HG03039 (cell line): ENCODE measurements around the gene DNAAF3.
"Not testable (repeated sequence)": the region's sequence is repeated elsewhere in the genome, so short reads cannot be mapped to it uniquely, and the experiment has no call there.

ENCODE experiments used
- ATAC-seq: cut with Tn5 transposase; IDR thresholded peaks from one replicate; pipeline ENCODE4 v1.9.1; 2021; ENCODE audit warnings: mild to moderate bottlenecking, moderate library complexity; ENCODE audit not compliant: unreplicated experiment

The DNAAF3 gene

DNA sequence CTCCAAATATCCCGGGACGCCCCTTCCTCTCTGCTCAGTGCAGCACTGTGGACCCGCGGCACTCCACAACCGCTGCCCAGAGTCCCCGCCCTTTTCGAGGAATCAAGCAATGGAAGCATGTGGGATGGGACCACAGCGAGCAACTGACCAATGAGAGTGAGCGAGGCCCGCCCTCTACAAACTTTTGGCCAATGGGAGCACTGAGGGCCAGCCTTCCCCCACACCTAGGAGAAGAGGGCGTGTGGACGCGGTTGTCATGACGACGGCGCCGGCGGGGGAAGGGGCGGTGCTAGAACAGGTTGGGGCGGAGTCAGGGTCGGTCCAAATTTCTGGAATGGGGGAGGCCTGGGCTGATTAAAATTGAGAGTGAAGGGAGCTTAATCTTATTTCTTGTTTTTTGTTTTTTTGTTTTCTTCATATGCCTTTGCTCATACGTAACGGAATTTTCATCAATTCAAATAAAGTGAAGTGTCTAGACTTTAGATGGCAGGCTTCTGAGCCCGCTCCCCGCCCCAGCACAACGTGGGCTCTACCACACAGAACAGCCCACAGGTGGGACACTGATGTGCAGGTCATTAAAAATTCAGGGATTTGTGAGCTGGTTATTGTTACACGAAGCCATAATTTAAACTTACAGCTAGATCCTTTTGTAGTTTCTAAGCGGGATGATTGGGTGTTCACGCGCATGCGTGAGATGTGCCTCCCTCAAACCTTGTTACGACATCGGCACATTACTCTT is at the start of gene DNAAF3:
DNAAF3 (minus strand) TSS at position 84 of the 739 bp plus-strand sequence. CDS start 200 bp downstream, outside the sequence.
- ATAC-seq = peak; percentile 68

DNA sequence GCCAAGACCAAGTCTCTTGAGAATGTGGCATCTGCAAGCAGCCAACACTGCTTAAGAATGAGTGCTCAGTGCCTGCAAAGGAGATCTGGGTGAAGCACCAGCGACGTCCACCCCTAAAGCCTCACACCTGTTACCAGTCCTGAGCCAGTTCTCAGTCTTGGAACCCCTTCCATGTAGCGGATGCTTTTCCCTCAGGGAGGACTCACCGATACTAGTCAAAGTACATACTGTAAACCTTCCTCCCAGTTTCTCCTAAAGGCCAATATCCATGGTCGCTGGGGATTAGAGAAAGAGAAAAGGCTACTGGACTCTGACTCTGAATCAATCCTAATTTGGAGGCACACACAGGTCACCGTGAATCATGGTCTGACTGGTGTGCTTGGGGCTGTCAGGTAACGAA is 47.1 kb upstream of the DNAAF3 start:
- ATAC-seq = no peak

DNA sequence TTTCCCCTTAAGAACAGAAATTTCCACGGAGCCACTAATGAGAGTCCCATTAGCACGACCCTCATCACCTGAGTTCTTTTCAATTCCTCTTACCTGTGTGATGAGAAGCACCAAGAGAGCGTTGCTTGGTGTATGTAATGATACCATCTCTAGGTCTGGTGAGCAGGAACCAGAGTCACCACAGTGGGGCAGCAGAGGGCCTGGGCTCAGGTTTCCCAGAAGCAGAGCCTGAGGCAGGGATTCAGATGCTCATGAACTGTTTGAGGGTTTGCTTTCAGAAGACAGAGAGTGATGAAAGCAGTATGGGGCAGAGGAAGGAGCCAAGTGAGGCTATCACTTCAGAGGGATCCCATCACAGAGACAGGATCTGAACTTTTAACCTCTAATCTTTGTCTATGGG is 46.0 kb upstream of the DNAAF3 start:
- no peak for ATAC-seq

DNA sequence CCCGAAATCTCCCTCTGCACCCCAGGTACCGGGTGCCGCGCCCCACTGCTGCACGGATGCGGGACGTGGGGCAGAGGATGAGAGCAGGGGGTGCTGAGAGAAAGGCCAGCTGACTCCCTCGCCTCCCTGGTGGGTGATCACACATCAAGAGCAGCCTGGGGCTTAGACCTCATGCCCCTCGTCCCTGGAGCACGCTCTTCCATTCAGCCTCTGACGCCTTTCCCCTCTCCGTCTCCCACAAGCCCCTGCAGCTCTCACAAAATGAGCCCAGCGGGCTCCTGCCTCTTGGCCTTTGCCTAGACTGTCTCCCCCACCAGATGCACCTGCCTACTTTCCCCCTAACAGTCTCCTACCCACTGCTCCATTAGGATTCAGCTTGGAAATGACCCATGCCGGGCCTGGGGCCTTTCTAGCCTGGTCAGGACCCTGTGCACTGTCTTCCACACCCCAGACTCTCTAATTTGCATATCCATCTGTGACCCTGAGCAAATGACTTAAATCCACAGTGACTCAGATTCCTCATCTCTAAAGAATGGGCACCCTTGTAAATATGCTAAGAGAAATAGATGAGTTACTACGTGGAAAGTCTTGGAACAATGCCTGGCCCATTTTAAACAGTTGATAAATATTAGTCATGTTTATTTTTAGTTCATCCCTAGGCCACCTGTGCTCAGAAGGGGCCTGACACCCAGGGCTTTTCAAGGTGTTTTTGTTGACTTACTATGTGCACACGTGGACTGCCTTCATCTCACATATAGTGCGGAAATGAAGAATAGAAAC is 43.5 kb upstream of the DNAAF3 start:
- ATAC-seq = no peak

DNA sequence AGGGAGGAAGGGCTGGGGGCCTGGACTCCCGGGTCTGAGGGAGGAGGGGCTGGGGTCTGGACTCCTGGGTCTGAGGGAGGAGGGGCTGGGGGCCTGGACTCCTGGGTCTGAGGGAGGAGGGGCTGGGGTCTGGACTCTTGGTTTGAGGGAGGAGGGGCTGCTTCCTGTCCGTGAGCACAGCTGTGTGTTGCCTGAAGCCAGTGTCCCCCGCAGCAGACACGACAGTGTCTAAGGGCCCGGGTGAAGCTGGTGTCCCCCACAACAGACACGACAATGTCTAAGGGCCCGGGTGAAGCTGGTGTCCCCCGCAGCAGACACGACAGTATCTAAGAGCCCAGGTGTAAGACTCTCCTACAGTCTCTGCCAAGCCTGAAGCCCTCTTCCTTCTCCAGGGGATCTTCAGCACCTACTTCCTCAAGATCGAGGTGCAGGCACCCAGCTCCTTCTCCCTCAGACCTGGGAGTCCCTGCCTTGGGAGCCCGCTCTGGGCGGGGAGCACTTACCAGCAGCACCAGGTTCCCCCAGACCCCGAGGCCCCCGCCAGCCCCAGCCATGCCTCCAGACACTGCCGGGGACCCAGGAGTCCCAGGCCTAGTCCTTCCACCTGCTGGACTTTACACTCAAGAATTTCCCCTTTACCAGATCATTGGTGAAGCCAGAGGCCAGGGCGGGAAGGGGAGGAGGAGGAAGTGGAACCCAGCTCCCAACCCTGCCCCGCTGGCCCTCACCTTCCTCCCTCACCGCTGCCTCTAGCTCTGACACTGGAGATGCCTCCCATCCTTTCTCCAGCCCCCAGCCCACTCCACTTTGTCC is 42.7 kb upstream of the DNAAF3 start, which contains the start of gene PTPRH:
PTPRH (minus strand) TSS at position 622 of the 813 bp plus-strand sequence; CDS start at position 554, 68 bp downstream.
- no peak for ATAC-seq

DNA sequence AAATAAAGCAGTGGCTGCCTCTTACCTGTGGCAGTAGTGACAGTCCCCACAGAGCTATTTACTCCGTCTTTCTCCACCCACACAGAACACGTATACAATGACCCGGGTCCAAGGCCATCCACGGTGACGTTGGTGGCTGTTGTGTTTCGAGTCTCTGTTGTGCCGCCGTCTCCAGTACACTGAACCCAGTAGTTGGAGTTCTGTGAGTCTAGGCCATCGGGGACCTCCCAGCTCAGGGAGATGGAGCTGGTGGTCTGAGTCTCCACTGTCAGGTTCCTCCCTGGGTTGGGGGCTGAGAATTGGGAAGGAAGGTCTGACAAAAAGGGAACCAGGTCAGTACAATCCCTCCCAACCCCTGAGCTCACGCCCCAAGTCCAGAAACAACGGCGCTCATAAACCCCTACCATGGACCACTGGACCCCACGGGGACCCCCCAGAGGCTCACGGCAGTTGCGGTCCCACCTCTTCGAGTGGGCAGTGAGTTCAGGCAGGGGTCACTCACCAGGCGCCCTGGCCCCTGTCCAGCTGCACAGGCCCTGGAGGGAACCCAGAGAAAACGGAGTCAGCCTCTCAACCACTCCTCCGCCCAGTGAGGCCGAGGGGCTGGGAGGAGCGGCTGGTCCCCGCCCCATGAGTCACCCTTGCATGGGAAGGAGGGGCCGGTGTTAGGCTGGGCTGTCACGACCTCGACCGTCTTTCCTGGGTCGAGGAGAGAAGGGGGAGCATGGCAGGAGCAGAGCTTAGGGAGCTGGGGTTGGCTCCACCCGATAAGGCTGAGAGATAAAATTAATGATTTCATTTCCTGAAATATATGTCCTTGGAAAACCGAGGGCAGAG is 40.5 kb upstream of the DNAAF3 start:
- ATAC-seq = no peak

DNA sequence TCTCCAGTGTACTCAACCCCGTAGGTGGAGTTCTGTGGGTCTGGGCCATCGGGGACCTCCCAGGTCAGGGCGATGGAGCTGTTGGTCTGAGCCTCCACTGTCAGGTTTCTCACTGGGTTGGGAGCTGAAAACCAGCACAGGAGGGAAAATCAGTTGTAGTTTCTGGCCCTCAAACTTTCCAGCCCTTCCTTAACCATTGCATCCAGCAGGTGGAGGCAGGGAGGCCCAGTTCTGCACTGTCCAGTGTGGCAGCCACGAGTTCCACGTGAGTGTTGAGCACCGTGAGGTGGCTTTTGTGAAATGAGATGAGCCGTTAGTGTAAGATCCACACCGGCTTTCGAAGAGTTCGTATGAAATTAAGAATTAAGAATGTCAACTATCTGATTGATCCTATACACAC is 35.8 kb upstream of the DNAAF3 start:
- ATAC-seq = not testable (repeated sequence)

DNA sequence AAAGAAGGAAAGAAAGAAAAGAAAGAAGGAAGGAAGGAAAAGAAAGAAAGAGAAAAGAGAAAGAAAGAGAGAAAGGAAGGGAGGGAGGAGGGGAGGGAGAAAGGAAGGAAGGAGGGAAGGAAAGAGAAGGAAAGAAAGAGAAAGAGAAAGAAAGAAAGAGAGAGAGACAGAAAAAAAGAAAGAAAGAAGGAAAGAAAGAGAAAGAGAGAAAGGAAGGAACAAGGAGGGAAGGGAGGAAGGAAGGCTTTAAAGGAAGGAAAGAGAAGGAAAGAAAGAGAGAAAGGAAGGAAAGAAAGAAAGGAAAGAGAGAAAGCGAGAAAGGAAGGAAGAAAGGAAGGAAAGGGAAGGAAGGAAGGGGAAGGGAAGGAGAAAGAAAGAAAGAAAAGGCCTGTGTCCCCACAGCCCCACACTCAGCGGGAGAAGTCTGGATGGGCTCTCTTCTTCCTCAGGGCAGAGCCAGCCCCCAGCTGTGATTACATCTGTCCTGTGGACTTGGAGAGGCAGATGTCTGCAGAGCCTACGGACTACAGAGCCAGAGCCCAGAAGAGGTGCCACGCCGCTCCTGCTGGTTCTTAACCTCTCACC is 33.3 kb upstream of the DNAAF3 start:
- no peak for ATAC-seq

DNA sequence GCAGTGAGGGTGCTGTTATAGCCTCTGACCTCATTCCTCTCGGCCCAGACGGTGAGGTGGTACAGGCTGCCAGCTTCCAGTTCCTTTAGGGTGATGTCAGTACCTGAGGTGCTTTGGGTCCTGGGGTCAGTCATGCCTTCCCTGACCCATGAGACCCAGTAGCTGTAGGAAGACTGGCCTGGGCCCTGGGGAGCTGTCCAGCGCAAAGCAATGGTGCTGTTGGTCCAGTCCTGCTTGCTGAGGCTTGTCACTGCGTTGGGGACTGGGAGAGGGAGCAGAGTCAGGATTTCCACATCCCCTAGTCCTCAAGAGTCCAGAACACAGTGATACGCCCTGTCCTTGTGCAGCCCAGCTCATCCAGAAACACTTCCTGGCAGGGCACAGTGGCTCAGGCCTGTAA is 32.2 kb upstream of the DNAAF3 start:
- ATAC-seq = no peak

DNA sequence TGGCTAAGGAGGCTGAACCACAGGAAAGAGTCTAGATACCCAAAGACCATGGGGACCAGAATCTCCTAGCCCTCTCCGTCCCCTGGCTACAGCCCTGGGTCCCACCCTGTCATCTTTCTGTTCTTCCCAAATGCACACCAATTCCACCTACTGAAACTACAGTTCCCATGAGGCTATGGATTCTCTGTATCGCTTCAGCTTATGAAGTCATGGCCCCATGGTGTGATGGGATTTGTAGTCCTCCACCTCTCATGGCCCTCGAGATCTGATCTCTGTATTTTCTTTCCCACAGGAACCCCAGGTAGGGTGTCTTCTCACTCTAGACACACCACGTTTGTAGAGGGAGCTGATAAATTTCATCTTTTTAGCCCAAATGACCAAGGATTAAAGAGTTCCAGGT is 31.1 kb upstream of the DNAAF3 start:
- ATAC-seq = no peak

DNA sequence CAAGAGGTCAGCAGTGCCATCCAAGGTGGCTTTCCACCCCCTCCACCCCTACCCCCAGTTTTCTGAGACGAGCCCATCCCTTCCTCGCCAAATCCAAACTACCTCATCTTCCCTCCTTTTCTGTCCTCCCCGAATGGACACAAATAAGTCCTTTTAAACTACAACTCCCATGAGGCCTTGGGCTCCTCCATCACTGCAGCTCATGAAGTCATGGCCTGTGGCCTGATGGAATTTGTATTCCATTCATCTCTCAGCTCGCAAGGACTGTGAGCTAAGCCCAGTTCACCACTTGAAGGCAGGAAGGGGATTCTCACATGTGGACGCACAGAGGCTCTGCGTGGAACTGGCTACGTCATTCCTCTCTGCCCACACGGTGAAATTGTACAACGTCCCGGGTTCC is 30.4 kb upstream of the DNAAF3 start:
- ATAC-seq = no peak

DNA sequence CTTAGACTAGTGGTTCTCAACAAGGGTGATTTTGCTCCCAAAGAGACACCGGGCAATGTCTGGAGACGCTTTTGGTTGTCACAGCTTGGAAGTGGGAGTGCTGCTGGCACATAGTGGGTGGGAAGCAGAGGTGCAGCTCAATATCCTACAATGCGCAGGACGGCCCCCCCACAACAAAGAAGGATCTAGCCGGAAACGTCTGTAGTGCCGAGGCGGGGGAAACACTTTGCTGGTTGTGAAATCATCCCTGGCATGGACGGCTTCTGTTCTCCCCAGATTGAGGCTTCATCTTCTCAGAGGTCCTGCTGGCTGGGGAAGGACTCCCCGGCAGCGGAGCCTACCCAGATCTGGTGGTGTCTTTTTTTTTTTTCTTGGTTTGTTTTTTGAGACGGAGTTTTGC is 27.1 kb upstream of the DNAAF3 start:
- no peak for ATAC-seq

DNA sequence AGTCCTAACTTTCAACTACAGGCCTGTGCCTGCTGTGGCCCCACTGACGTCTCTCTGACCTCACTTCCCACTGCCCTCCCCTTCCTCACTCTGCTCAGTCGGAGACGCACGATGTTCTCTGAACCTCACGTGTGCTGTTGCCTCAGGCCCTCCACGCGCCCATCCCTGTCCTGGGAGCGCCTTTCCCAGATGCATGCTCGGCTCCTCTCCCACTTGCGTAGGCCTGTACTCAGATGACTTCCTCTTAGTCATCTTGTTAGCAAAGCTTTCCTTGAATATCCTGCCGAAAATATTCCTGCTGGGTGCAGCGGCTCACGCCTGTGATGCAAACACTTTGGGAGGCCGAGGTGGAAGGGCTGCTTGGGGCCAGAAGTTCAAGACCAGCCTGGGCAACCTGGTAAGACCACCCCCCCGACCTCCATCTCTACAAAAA is 23.0 kb upstream of the DNAAF3 start:
- ATAC-seq = no peak

DNA sequence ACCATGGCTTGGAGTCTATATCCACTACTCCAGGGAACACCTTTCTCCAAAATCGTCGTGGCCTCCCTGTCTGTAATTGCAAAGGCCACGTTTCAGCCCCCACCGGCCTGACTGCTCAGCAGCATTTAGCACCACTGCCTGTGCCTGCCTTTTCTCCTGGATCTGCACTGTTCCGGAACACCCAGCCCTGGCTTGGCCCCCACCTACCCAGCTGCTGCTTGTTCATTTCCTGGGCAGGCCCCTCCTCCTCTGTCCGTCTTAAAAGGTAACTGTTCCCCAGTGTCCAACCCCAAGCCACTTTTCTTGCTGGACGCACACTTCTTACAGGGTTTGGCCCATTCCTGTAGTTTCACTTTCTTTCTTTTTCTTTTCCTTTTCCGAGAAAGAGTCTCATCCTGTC is 22.2 kb upstream of the DNAAF3 start:
- ATAC-seq = no peak

DNA sequence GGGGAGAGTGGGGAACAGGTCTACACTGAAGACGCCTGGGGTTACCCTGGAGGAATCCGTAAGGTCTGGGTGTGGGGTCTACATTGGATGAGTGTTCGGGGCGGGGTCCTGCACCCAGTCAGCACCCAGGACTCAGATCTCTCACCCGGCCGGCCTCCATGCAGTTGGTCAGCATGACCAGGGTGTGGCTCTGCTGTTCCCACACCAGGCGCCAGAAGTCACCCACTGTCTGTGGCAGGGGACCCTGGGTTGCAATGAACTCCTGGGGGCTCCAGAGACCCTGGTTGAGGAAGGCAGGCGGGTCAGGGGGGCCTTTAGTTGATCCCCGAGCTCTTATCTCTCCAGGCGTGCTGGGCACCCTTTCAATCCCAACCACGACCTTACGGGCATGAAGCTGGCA is 19.7 kb upstream of the DNAAF3 start:
- ATAC-seq = no peak

DNA sequence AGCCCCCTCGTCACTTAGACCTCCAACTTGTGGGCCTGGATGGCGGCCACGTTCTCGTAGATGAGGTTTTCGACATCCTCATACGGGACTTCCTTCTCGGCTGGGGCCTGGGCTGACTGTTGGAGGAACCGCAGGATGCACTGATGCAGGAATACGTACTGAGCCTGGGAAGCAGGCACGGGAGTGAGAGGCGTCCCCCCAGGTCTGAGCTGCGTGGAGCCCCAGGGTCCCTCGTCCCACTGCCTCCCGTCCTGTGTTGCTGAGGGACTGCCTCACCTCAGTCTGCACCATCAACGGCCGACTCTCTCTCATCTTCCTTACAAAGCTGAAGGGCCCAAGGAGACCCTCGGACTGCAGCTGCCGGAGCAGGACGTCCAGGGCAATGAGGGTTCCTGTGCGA is 15.3 kb upstream of the DNAAF3 start:
- ATAC-seq = no peak

DNA sequence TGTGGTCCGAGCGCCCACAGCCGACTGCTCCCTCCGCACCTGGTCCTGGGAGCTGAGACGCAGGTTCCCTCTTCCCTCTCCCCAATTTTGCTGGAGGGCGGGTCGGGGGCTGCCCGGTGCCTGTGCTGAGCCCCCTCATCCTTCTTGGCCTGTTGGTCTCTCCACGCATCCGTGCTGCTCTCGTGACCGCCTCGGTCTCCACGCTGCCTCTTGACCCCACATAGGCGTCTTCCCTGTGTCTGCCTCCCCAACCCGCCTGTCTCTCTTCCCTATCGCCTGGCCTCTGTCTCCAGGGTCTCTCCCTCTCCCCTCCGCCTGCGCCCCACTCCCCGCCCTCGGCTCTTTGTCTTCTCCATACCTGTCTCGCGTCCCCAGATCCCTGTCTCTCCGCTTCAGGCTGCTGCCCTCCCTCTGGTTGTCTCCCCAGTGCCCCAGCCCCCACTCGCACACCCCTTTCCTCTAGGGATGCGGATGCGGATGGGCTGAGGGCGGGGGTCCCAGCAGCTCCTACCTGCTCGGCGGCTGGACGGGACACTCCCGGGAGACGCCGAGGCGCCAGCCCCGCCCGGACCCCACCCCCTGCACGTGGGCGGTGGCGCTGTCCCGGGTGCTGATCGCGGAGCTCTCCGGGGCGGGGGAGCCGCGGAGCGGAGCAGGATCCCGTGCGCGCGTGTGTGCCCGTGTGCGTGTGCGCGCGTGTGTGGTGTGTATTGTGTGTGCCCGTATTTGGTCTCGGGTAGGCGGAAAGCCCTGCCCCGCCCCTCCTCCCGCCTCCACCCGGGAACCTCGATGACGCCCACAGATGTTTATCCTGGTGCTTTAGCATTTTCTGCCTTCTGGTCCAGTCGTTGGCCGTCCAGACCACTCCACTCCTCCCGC is 13.4 kb upstream of the DNAAF3 start, which contains the start of gene SYT5:
SYT5 (minus strand) TSS at position 684 of the 879 bp plus-strand sequence. CDS start 1,248 bp downstream, outside the sequence.
- no peak for ATAC-seq

DNA sequence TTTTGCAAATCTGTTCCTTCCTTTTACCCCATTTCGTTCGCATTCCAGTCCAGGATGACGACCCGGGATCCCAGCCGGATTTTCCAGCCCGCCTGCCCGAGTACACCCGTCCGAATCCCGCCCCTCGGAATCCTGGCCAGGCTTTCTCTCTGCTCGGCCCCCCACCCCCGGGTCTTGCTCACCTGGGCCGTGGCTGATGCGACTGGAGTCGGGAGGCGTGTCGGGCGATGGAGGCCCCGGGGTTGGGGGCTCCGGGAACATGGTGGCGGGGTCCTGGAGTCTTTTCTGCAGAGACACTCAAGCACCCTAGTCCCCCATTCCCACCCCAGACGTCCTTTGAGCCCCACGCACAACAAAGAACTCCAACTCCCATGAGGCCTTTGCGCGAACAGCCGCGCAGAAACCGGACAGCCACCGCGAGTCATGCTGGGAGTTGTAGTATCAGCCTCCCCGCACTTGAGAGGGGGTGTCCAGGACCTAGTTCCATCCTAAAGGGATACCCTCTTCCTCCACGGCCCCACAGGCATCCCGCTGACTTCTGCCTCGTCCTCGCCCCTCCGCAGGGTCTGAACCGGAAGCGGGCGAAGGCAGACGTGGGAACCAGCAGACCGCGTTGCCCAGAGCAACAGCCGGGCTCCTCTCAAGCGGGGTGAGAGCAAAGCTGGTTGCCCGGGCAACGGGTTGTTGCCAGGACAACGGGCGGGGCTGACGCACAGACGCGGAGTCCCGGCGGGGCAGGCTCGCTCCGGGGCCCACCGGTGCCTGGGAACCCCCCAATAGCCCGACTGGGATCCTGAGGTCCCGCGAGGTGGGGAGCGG is 12.6 kb upstream of the DNAAF3 start:
- ATAC-seq = peak; percentile 45
